SK-N-SH (cell line): ENCODE data around the gene AFAP1. TPM values are rescaled to one million over a fixed set of nuclear protein-coding genes. Genes with fewer than 3 reads are reported as not detected.

Experiments used
- CTCF ChIA-PET: fragments of 300-600, 350-600 bp; formaldehyde crosslinking; extraction: SDS; loops from one replicate; lab custom pipeline; 2021; lab: Yijun Ruan, JAX
- POLR2A ChIA-PET: fragments of 350-600 bp; sonication (Branson Sonifier 250); formaldehyde crosslinking; extraction: SDS; loops from one replicate; lab custom pipeline; 2020; ENCODE audit warnings: antibody characterized with exemption, inconsistent platforms; lab: Yijun Ruan, JAX
- DNase-seq: peaks from one replicate; pipeline ENCODE4 v3.0.0; 2012
- H2AFZ ChIP-seq: fragments of 200-600 bp; sonication (generic); 2 replicates; pipeline ENCODE4 v1.8.1; 2016; ENCODE audit warnings: antibody characterized with exemption, mild to moderate bottlenecking, low read depth
- H3F3A ChIP-seq: fragments of 200-600 bp; sonication (generic); replicated peaks from 2 replicates; pipeline ENCODE3; 2016; ENCODE audit warnings: antibody characterized with exemption, mild to moderate bottlenecking; ENCODE audit not compliant: insufficient read depth
- H3K27ac ChIP-seq, 2 experiments: fragments of 200-500 bp in 1 of 2; fragments of 200-600 bp in 1 of 2; sonication (Bioruptor generic) in 1 of 2; sonication (generic), shearing (Covaris generic) in 1 of 2; 2 replicates each; pipeline versions ENCODE4 v1.5.1 to v1.6.1; 2014 to 2016; ENCODE audit warnings: low read depth in 2 of 2, inconsistent platforms in 1 of 2, low read length in 1 of 2, mild to moderate bottlenecking in 1 of 2, mixed read lengths in 1 of 2
- H3K27me3 ChIP-seq: fragments of 200-600 bp; sonication (generic), shearing (Covaris generic); 2 replicates; pipeline ENCODE4 v1.6.1; 2016; ENCODE audit warnings: mixed run types; ENCODE audit not compliant: insufficient read depth
- H3K36me3 ChIP-seq, 2 experiments: fragments of 200-500 bp in 1 of 2; fragments of 200-600 bp in 1 of 2; sonication (Bioruptor generic) in 1 of 2; sonication (generic) in 1 of 2; replicated peaks in 1 of 2; 2 replicates each; pipeline versions ENCODE3 to v1.5.1; 2014 to 2016; ENCODE audit warnings: low read length in 1 of 2, mild to moderate bottlenecking in 1 of 2; ENCODE audit not compliant: insufficient read depth in 2 of 2, control insufficient read depth in 1 of 2
- H3K4me1 ChIP-seq, 2 experiments: fragments of 200-500 bp in 1 of 2; fragments of 200-600 bp in 1 of 2; sonication (Bioruptor generic) in 1 of 2; sonication (generic), shearing (Covaris generic) in 1 of 2; 2 replicates each; pipeline versions ENCODE4 v1.5.1 to v1.6.1; 2014 to 2016; ENCODE audit warnings: low read depth in 1 of 2, low read length in 1 of 2, mixed run types in 1 of 2; ENCODE audit not compliant: insufficient read depth in 2 of 2, control insufficient read depth in 1 of 2
- H3K4me2 ChIP-seq: fragments of 200-600 bp; sonication (generic), shearing (Covaris generic); 2 replicates; pipeline ENCODE4 v1.6.1; 2017; ENCODE audit warnings: mixed run types
- H3K4me3 ChIP-seq, 2 experiments: fragments of 200-500 bp in 1 of 2; fragments of 200-600 bp in 1 of 2; sonication (Bioruptor generic) in 1 of 2; sonication (generic), shearing (Covaris generic) in 1 of 2; 2 replicates each; pipeline versions ENCODE4 v1.5.1 to v1.8.1; 2014 to 2016; ENCODE audit warnings: low read depth in 2 of 2, inconsistent platforms in 1 of 2, low read length in 1 of 2, mild to moderate bottlenecking in 1 of 2, mixed read lengths in 1 of 2, moderate library complexity in 1 of 2
- H3K79me2 ChIP-seq: fragments of 200-600 bp; sonication (generic); 2 replicates; pipeline ENCODE4 v1.8.1; 2017; ENCODE audit warnings: mild to moderate bottlenecking; ENCODE audit not compliant: insufficient read depth
- H3K9ac ChIP-seq: fragments of 200-600 bp; sonication (generic); 2 replicates; pipeline ENCODE4 v1.6.1; 2017; ENCODE audit warnings: mixed run types
- H3K9me2 ChIP-seq: fragments of 200-600 bp; sonication (generic); 2 replicates; pipeline ENCODE4 v1.6.1; 2017; ENCODE audit warnings: mixed run types
- H3K9me3 ChIP-seq: fragments of 200-600 bp; sonication (generic); 2 replicates; pipeline ENCODE4 v1.6.1; 2017; ENCODE audit warnings: mixed run types, mild to moderate bottlenecking, moderate library complexity
- H4K20me1 ChIP-seq: fragments of 200-600 bp; sonication (generic); 2 replicates; pipeline ENCODE4 v1.6.1; 2017; ENCODE audit warnings: mild to moderate bottlenecking, mixed run types; ENCODE audit not compliant: insufficient read depth
- ELF1 ChIP-seq: IDR thresholded peaks from 2 replicates; pipeline ENCODE4 v1.4.0; 2012
- GATA2 ChIP-seq: sonication (generic); formaldehyde crosslinking; IDR thresholded peaks from 2 replicates; pipeline ENCODE4 v1.5.0; 2020; ENCODE audit warnings: mild to moderate bottlenecking, missing genetic modification reagents
- RFX5 ChIP-seq: IDR thresholded peaks from 2 replicates; pipeline ENCODE4 v1.6.1; 2012; ENCODE audit warnings: mild to moderate bottlenecking, improper control_type of control experiment, low read length
- SIN3A ChIP-seq: IDR thresholded peaks from 2 replicates; pipeline ENCODE4 v1.6.1; 2012; ENCODE audit warnings: low read depth, mild to moderate bottlenecking, low read length, moderate library complexity, borderline replicate concordance
- WGBS: methylation state at CpG from one replicate; pipeline ENCODE4 v1.1.6; 2017; ENCODE audit warnings: low lambda C conversion rate; 5-methylcytosine and 5-hydroxymethylcytosine counted together
- polyA plus RNA-seq, 3 experiments: library from polyadenylated mRNA; depleted of rRNA; stranded (reverse); fragments of >200 nt; gene quantifications; 2 replicates each; pipeline ENCODE4 v1.2.3, GENCODE V29; 2012
- TF ChIP-seq, protein P1 (sequence below): IDR thresholded peaks from 2 replicates; pipeline ENCODE4 v1.4.0; 2012; ENCODE audit warnings: low read depth

Gene AFAP1
- polyA plus RNA-seq, 1 of the 3 experiments (the other 2 are of a cell fraction), result 67.9 TPM

DNA sequence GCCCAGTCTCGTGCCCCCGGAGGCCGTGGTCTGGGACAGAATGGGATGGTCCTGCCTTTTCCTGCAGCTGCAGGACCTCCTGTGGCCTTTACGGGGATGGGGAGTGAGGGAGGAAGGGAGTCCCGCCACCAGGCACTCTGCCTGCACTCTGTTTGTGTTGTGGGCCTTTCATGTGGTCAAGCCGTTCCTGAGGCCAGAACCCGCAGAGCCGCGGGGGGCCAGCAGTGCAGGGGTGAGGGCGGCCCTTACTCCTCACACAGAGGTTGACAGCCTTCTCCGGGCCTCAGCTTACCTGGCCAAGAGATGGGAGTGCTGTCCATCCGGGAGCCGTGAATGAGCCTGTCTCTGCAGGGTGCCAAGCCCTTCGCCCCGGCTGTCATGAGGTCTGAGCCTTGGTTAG is 230.7 kb downstream of the AFAP1 start:
- Histone ChIP-seq H3K79me2 (no peaks in the 10 kb centered on the region), H3K27ac (no peak overlapping the region), H3K4me1 (no peaks in the 10 kb centered on the region; a peak in 1 of 4 replicates), H3K9ac (no peak overlapping the region), H3K36me3 (no peaks in the 10 kb centered on the region), H3K4me2 (no peak overlapping the region), H2AFZ (no peak overlapping the region), H3K4me3 (no peak overlapping the region), H3K9me2 (no peaks in the 10 kb centered on the region), H4K20me1 (no peaks in the 10 kb centered on the region), H3K27me3 (no peaks in the 10 kb centered on the region), H3K9me3 (no peaks in the 10 kb centered on the region), H3F3A (no peaks in the 10 kb centered on the region)
- 95% methylated on average over 6 of the region's 15 CpGs for WGBS
- ChIA-PET POLR2A (no interaction called here), CTCF (interaction anchor here (3.0 kb wide), 1 partner anchor 11 kb away, joined by 13 read pairs; no protein-coding TSS in a partner anchor)
- no peak for DNase-seq
- TF ChIP-seq ELF1 (no peak), GATA2 (CRISPR knock-in tag) (no peak), RFX5 (no peak), SIN3A (no peak)
- TF ChIP-seq, protein P1, sequence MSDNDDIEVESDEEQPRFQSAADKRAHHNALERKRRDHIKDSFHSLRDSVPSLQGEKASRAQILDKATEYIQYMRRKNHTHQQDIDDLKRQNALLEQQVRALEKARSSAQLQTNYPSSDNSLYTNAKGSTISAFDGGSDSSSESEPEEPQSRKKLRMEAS, result no peak
- TF ChIP-seq, all 33 proteins: peak for 0

Other genes starting within 250 kb of the AFAP1 start
- gene ABLIM2, start 219.0 kb upstream of the AFAP1 start, polyA plus RNA-seq (2012; rRNA removed), result 0.53 and 0.80 TPM in 2 replicates